WTC11 (cell line): Measurements from ENCODE around the gene PRPF31. TPM values are rescaled to one million over a fixed set of nuclear protein-coding genes. Genes with fewer than 3 reads are reported as not detected.

Source experiments
- ATAC-seq: fragments of 200-7000 bp; cut with Tn5 transposase; 2 replicates; pipeline ENCODE4 v1.10.0; 2021; ENCODE audit warnings: mild to moderate bottlenecking, moderate library complexity
- CTCF ChIA-PET: fragments of 300-600 bp; sonication (Branson Sonifier 250); formaldehyde crosslinking; loops from one replicate; lab custom pipeline; 2021; ENCODE audit warnings: antibody characterized with exemption; lab: Charles Lee
- POLR2A ChIA-PET: fragments of 350-600 bp; sonication (Branson Sonifier 250); formaldehyde crosslinking; loops from one replicate; lab custom pipeline; 2021; ENCODE audit warnings: antibody characterized with exemption; lab: Charles Lee
- DNase-seq: peaks from one replicate; pipeline ENCODE4 v3.0.0; 2021; ENCODE audit warnings: low spot score
- H3K27ac Mint-ChIP-seq: 2 replicates; pipeline ENCODE4 v1.8.0; 2021; ENCODE audit warnings: mixed read lengths
- H3K27me3 Mint-ChIP-seq: 2 replicates; pipeline ENCODE4 v1.8.0; 2021; ENCODE audit warnings: low read depth, mild to moderate bottlenecking, moderate library complexity, mixed read lengths
- H3K36me3 Mint-ChIP-seq: 2 replicates; pipeline ENCODE4 v1.8.0; 2021; ENCODE audit warnings: mixed read lengths
- H3K4me1 Mint-ChIP-seq: 2 replicates; pipeline ENCODE4 v1.8.0; 2022; ENCODE audit warnings: mixed read lengths
- H3K4me3 Mint-ChIP-seq: 2 replicates; pipeline ENCODE4 v1.8.0; 2021; ENCODE audit warnings: mild to moderate bottlenecking, moderate library complexity, mixed read lengths
- H3K9me3 Mint-ChIP-seq: 2 replicates; pipeline ENCODE4 v1.8.0; 2021; ENCODE audit warnings: mixed read lengths
- ELF4 ChIP-seq: sonication (generic); formaldehyde crosslinking; IDR thresholded peaks from 2 replicates; pipeline ENCODE4 v1.8.1; 2022; ENCODE audit warnings: low read depth, mild to moderate bottlenecking, moderate library complexity, missing genetic modification reagents
- FOXJ3 ChIP-seq: sonication (generic); formaldehyde crosslinking; IDR thresholded peaks from 2 replicates; pipeline ENCODE4 v1.9.0; 2021; ENCODE audit warnings: missing genetic modification reagents, mild to moderate bottlenecking, borderline replicate concordance
- HMGA2 ChIP-seq: fragments of 250-450 bp; sonication (Bioruptor Pico); IDR thresholded peaks from 2 replicates; pipeline ENCODE4 v1.4.0; 2021; ENCODE audit warnings: mild to moderate bottlenecking, moderate library complexity
- MXD4 ChIP-seq: fragments of 250-450 bp; sonication (Bioruptor Pico); IDR thresholded peaks from 2 replicates; pipeline ENCODE4 v1.8.0; 2021; ENCODE audit warnings: mild to moderate bottlenecking, moderate library complexity, borderline replicate concordance
- NFATC4 ChIP-seq: fragments of 250-450 bp; sonication (Bioruptor Pico); IDR thresholded peaks from 2 replicates; pipeline ENCODE4 v1.9.0; 2021; ENCODE audit warnings: mild to moderate bottlenecking
- ZNF121 ChIP-seq: sonication (generic); formaldehyde crosslinking; IDR thresholded peaks from 2 replicates; pipeline ENCODE4 v1.8.0; 2023; ENCODE audit warnings: missing genetic modification reagents
- ZNF263 ChIP-seq: sonication (generic); formaldehyde crosslinking; IDR thresholded peaks from 2 replicates; pipeline ENCODE4 v1.8.1; 2022; ENCODE audit warnings: low read depth, mild to moderate bottlenecking, moderate library complexity, missing genetic modification reagents
- ZNF423 ChIP-seq: fragments of 250-450 bp; sonication (Bioruptor Pico); IDR thresholded peaks from 2 replicates; pipeline ENCODE4 v2.1.2; 2022; ENCODE audit warnings: mild to moderate bottlenecking, moderate library complexity
- total RNA-seq: library from RNA; stranded (reverse); gene quantifications from 3 replicates; pipeline ENCODE4 v1.2.3, GENCODE V29; 2021
- TF ChIP-seq, protein P1 (sequence below): sonication (generic); formaldehyde crosslinking; conservative IDR thresholded peaks from 2 replicates; pipeline ENCODE4 v1.8.1; 2022; ENCODE audit warnings: mild to moderate bottlenecking, missing genetic modification reagents
- TF ChIP-seq, protein P2 (sequence below): fragments of 200-600 bp; IDR thresholded peaks from 2 replicates; pipeline ENCODE4 v1.8.0; 2022; ENCODE audit warnings: antibody characterized with exemption
- TF ChIP-seq, protein P3 (sequence below): fragments of 250-450 bp; sonication (Bioruptor Pico); conservative IDR thresholded peaks from 2 replicates; pipeline ENCODE4 v1.9.0; 2021; ENCODE audit warnings: mild to moderate bottlenecking
- TF ChIP-seq, protein P4 (sequence below): fragments of 250-450 bp; sonication (Bioruptor Pico); IDR thresholded peaks from 2 replicates; pipeline ENCODE4 v1.9.0; 2021; ENCODE audit warnings: mild to moderate bottlenecking
- TF ChIP-seq, protein P5 (sequence below): sonication (generic); formaldehyde crosslinking; IDR thresholded peaks from 2 replicates; pipeline ENCODE4 v1.8.1; 2023; ENCODE audit warnings: mild to moderate bottlenecking, missing genetic modification reagents, borderline replicate concordance

The PRPF31 gene
- total RNA-seq, 1 experiment from 2014 or later: 92.8 TPM

DNA sequence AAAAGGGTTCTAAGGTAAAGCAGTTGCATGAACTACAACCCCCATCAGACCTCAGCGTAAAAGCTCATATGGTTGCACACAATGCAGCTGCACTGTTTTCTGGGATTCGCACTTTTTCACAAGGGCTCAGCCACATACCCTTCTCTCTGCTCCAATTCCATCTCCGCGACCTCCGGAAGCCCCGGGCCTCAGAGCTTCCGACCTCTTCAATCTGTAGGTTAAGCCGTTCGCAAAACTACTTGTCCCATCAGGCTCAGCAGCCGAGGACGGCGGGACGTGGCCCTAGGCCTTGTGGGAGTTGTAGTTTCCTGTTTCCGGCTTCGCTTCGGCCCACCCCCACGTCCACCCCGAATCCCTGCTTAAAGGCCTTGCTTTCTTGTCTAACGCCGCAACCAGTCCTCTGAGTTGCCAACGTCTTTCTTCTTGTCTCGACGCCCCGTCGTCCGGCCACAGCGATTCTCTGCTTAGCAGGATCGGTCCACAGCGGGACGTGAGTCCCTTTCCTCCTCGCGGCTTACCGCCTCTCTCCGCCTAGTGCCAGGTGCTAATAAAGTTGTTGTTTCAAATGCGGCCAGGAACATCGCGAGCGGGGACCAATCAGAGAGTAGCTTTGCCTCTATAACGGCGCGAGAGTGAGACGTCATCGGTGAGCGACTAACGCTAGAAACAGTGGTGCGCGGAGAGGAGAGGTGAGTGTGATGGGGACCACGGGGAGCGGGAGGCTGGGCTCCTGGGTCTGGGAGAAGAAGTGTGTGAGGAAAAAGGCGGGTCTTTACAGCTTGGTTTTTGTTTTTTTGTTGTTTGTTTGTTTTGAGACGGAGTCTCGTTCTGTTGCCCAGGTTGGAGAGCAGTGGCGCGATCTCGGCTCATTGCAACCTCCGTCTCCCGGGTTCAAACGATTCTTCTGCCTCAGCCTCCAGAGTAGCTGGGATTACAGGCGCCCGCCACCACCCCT lies at the start of gene PRPF31, which contains the start of gene TFPT (continued):
- TF ChIP-seq, protein P1, sequence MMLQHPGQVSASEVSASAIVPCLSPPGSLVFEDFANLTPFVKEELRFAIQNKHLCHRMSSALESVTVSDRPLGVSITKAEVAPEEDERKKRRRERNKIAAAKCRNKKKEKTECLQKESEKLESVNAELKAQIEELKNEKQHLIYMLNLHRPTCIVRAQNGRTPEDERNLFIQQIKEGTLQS (CRISPR knock-in tag): no peak
- TF ChIP-seq, protein P2, sequence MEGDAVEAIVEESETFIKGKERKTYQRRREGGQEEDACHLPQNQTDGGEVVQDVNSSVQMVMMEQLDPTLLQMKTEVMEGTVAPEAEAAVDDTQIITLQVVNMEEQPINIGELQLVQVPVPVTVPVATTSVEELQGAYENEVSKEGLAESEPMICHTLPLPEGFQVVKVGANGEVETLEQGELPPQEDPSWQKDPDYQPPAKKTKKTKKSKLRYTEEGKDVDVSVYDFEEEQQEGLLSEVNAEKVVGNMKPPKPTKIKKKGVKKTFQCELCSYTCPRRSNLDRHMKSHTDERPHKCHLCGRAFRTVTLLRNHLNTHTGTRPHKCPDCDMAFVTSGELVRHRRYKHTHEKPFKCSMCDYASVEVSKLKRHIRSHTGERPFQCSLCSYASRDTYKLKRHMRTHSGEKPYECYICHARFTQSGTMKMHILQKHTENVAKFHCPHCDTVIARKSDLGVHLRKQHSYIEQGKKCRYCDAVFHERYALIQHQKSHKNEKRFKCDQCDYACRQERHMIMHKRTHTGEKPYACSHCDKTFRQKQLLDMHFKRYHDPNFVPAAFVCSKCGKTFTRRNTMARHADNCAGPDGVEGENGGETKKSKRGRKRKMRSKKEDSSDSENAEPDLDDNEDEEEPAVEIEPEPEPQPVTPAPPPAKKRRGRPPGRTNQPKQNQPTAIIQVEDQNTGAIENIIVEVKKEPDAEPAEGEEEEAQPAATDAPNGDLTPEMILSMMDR: no peak
- TF ChIP-seq ZNF423 (CRISPR knock-in tag): no peak
- TF ChIP-seq MXD4: no peak

DNA sequence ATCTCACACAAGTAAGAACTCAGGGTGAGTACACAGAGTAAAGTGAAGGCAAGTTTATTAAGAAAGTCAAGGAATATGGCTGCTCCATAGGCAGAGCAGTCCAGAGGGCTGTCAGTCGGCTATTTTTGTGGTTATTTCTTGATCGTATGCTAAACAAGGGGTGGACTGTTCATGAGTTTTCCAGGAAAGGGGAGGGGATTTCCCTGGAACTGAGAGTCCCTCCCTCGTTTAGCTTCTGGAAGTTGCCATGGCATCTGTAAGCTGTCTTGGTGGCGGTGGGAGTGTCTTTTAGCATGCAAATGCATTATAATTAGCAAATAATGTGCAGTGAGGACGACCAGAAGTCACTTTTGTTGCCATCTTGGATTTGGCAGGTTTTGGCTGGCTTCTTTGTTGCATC lies 46.1 kb upstream of the PRPF31 start:
- Mint-ChIP-seq H3K27me3 (peaks cover 2% of the 10 kb centered on the region; the same call in 1 of the 2 replicates), H3K27ac (no peak overlapping the region), H3K4me3 (no peak overlapping the region), H3K9me3 (peaks cover 12% of the 10 kb centered on the region), H3K36me3 (0 out of 2 replicates have a peak, but pooled peaks cover 4% of the 10 kb centered on the region), H3K4me1 (no peaks in the 10 kb centered on the region)
- TF ChIP-seq ZNF121: no peak
- TF ChIP-seq ELF4 (CRISPR knock-in tag): no peak
- no peak for TF ChIP-seq FOXJ3 (CRISPR knock-in tag)
- TF ChIP-seq, protein P3, sequence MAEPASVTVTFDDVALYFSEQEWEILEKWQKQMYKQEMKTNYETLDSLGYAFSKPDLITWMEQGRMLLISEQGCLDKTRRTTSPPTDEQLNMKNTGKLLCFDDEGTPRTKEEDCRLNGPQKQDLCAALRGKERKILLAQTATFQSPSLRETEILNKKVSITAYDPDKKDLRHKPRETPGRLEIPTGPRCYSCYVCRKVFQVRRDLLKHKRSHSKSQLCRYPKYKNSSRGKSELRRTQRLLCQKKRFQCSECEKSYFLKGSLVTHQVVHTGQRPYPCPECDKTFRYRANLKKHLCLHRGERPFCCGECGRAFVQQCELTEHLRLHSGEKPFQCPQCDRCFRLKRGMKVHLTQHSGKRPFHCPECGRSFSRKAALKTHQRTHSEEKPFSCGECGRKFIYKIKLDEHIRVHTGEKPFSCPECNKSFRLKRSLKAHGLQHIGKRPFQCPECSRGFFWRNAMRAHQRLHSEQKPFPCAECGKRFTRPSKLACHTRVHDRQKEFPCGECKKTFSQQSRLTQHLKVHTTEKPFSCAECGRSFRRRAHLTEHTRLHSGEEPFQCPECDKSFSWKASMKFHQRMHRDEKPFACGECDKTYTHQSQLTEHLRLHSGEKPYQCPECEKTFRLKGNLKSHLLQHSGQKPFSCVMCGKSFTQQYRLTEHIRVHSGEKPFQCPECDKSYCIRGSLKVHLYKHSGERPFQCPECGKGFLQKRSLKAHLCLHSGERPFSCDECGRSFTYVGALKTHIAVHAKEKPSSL (CRISPR knock-in tag): no peak
- no peak for TF ChIP-seq HMGA2 (CRISPR knock-in tag)
- TF ChIP-seq, protein P2: no peak
- TF ChIP-seq NFATC4 (CRISPR knock-in tag): no peak
- TF ChIP-seq, protein P4, sequence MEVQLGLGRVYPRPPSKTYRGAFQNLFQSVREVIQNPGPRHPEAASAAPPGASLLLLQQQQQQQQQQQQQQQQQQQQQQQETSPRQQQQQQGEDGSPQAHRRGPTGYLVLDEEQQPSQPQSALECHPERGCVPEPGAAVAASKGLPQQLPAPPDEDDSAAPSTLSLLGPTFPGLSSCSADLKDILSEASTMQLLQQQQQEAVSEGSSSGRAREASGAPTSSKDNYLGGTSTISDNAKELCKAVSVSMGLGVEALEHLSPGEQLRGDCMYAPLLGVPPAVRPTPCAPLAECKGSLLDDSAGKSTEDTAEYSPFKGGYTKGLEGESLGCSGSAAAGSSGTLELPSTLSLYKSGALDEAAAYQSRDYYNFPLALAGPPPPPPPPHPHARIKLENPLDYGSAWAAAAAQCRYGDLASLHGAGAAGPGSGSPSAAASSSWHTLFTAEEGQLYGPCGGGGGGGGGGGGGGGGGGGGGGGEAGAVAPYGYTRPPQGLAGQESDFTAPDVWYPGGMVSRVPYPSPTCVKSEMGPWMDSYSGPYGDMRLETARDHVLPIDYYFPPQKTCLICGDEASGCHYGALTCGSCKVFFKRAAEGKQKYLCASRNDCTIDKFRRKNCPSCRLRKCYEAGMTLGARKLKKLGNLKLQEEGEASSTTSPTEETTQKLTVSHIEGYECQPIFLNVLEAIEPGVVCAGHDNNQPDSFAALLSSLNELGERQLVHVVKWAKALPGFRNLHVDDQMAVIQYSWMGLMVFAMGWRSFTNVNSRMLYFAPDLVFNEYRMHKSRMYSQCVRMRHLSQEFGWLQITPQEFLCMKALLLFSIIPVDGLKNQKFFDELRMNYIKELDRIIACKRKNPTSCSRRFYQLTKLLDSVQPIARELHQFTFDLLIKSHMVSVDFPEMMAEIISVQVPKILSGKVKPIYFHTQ (CRISPR knock-in tag): no peak
- TF ChIP-seq, protein P5, sequence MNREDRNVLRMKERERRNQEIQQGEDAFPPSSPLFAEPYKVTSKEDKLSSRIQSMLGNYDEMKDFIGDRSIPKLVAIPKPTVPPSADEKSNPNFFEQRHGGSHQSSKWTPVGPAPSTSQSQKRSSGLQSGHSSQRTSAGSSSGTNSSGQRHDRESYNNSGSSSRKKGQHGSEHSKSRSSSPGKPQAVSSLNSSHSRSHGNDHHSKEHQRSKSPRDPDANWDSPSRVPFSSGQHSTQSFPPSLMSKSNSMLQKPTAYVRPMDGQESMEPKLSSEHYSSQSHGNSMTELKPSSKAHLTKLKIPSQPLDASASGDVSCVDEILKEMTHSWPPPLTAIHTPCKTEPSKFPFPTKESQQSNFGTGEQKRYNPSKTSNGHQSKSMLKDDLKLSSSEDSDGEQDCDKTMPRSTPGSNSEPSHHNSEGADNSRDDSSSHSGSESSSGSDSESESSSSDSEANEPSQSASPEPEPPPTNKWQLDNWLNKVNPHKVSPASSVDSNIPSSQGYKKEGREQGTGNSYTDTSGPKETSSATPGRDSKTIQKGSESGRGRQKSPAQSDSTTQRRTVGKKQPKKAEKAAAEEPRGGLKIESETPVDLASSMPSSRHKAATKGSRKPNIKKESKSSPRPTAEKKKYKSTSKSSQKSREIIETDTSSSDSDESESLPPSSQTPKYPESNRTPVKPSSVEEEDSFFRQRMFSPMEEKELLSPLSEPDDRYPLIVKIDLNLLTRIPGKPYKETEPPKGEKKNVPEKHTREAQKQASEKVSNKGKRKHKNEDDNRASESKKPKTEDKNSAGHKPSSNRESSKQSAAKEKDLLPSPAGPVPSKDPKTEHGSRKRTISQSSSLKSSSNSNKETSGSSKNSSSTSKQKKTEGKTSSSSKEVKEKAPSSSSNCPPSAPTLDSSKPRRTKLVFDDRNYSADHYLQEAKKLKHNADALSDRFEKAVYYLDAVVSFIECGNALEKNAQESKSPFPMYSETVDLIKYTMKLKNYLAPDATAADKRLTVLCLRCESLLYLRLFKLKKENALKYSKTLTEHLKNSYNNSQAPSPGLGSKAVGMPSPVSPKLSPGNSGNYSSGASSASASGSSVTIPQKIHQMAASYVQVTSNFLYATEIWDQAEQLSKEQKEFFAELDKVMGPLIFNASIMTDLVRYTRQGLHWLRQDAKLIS (CRISPR knock-in tag): no peak
- TF ChIP-seq ZNF263 (CRISPR knock-in tag): no peak
- TF ChIP-seq ZNF423 (CRISPR knock-in tag): no peak
- ChIA-PET CTCF (interaction anchor here (0.5 kb wide), 1 partner anchor 29 kb away, joined by 3 read pairs; no protein-coding TSS in a partner anchor), POLR2A (interaction anchor here (0.6 kb wide), 1 partner anchor 8 kb away, joined by 7 read pairs; no protein-coding TSS in a partner anchor)
- no peak for ATAC-seq
- DNase-seq: no peak
